K562 (cell line): Measurements from ENCODE around the gene COMMD4. TPM values are rescaled to one million over a fixed set of nuclear protein-coding genes. Genes with fewer than 3 reads are reported as not detected.

Source experiments
- ATAC-seq: fragments of 200-7000 bp; cut with Tn5 transposase; 3 replicates; pipeline ENCODE4 v1.9.1; 2020; ENCODE audit warnings: moderate library complexity
- BruUV-seq: library from RNA; stranded (reverse); fragments of 400-500 nt; replicated peaks from 2 replicates; lab custom pipeline; 2021; lab: Mats Ljungman, UMichigan
- CTCF ChIA-PET: fragments of 300-600 bp; formaldehyde crosslinking; extraction: SDS; loops from one replicate; lab custom pipeline; 2021; ENCODE audit warnings: low intra/inter-chr PET ratio; lab: Yijun Ruan, JAX
- POLR2A ChIA-PET: fragments of 300-600, 350-650 bp; sonication (Branson Sonifier 250); formaldehyde crosslinking; extraction: SDS; loops from one replicate; lab custom pipeline; 2021; ENCODE audit warnings: antibody characterized with exemption, inconsistent platforms; lab: Yijun Ruan, JAX
- DNase-seq, 4 experiments: peaks; one replicate each; pipeline versions ENCODE4 v3.0.0 to v3.0.0-alpha.2; 2011 to 2018; ENCODE audit warnings: low spot score in 3 of 4, mixed read lengths in 3 of 4; ENCODE audit errors: extremely low read depth in 1 of 4
- FAIRE-seq: peaks from 2 replicates; lab custom pipeline; 2011; peaks lifted over from hg19 to GRCh38; lab: Jason Lieb, UNC
- H2AFZ ChIP-seq: 2 replicates; pipeline ENCODE4 v1.6.0; 2011; ENCODE audit warnings: low read depth, low read length, control low read depth, inconsistent platforms
- H3K27ac ChIP-seq: fragments of 200-600 bp; 3 replicates; pipeline ENCODE4 v1.8.0; 2011; ENCODE audit warnings: low read depth, mild to moderate bottlenecking, control low read depth, inconsistent platforms, low read length, moderate library complexity, mixed read lengths; ENCODE audit errors: extremely low read depth
- H3K27me3 ChIP-seq, 2 experiments: fragments of 300-600 bp in 1 of 2; 2 replicates in 1 of 2; 3 replicates in 1 of 2; pipeline versions ENCODE4 v1.6.0 to v1.8.0; 2011; ENCODE audit warnings: inconsistent platforms in 2 of 2, low read length in 2 of 2, mild to moderate bottlenecking in 1 of 2, mixed read lengths in 1 of 2, moderate library complexity in 1 of 2; ENCODE audit not compliant: control insufficient read depth in 2 of 2, insufficient read depth in 2 of 2
- H3K36me3 ChIP-seq: fragments of 300-600 bp; 3 replicates; pipeline ENCODE4 v1.8.0; 2011; ENCODE audit warnings: mild to moderate bottlenecking, low read length, inconsistent platforms; ENCODE audit not compliant: control insufficient read depth, insufficient read depth
- H3K4me1 ChIP-seq, 2 experiments: fragments of 200-600 bp in 1 of 2; replicated peaks in 1 of 2; 2 replicates in 1 of 2; 3 replicates in 1 of 2; pipeline versions ENCODE4 v1.5.1 to v1.8.0; 2011; ENCODE audit warnings: inconsistent platforms in 2 of 2, low read length in 2 of 2, mild to moderate bottlenecking in 1 of 2, mixed read lengths in 1 of 2, moderate library complexity in 1 of 2; ENCODE audit not compliant: control insufficient read depth in 2 of 2, insufficient read depth in 2 of 2
- H3K4me2 ChIP-seq: 2 replicates; pipeline ENCODE4 v1.6.1; 2011; ENCODE audit warnings: low read length, control low read depth, inconsistent platforms, mixed read lengths; ENCODE audit not compliant: insufficient read depth
- H3K4me3 ChIP-seq: fragments of 200-600 bp; sonication (generic), shearing (Covaris generic); 2 replicates; pipeline ENCODE4 v1.5.1; 2016; ENCODE audit warnings: control low read depth, inconsistent platforms
- H3K79me2 ChIP-seq: fragments of 200-600 bp; 3 replicates; pipeline ENCODE4 v1.8.0; 2011; ENCODE audit warnings: low read length, inconsistent platforms; ENCODE audit not compliant: control insufficient read depth, insufficient read depth
- H3K9ac ChIP-seq, 2 experiments: 2 replicates each; pipeline versions ENCODE4 v1.6.0 to v1.6.1; 2011; ENCODE audit warnings: low read depth in 2 of 2, low read length in 2 of 2, control low read depth in 1 of 2, inconsistent platforms in 1 of 2, mild to moderate bottlenecking in 1 of 2, mixed read lengths in 1 of 2; ENCODE audit not compliant: insufficient read depth in 1 of 2
- H3K9me1 ChIP-seq: one replicate; pipeline ENCODE4 v1.6.0; 2011; ENCODE audit warnings: inconsistent platforms, mild to moderate bottlenecking, low read length, moderate library complexity; ENCODE audit not compliant: control insufficient read depth, insufficient read depth
- H3K9me3 ChIP-seq: replicated peaks from 2 replicates; pipeline ENCODE4 v1.5.1; 2011; ENCODE audit warnings: low read depth, low read length, inconsistent platforms; ENCODE audit not compliant: control insufficient read depth, insufficient read depth
- H4K20me1 ChIP-seq: replicated peaks from 2 replicates; pipeline ENCODE4 v1.6.1; 2011; ENCODE audit warnings: low read length, inconsistent platforms, mixed read lengths; ENCODE audit not compliant: control insufficient read depth, insufficient read depth
- STAT5A ChIP-seq: IDR thresholded peaks from 2 replicates; pipeline ENCODE4 v1.6.1; 2012; ENCODE audit warnings: low read length, inconsistent platforms, borderline replicate concordance
- TAL1 ChIP-seq: fragments of 450-650 bp; IDR thresholded peaks from 2 replicates; pipeline ENCODE4 v1.6.1; 2016; ENCODE audit warnings: mild to moderate bottlenecking
- ZBTB5 ChIP-seq: fragments of 450-650 bp; IDR thresholded peaks from 2 replicates; pipeline ENCODE4 v1.6.1; 2017; ENCODE audit warnings: antibody characterized with exemption
- ZNF143 ChIP-seq: sonication (generic); formaldehyde crosslinking; IDR thresholded peaks from 2 replicates; pipeline ENCODE4 v1.9.0; 2022; ENCODE audit warnings: mild to moderate bottlenecking, missing genetic modification reagents
- WGBS: fragments of 100-300 bp; shearing (Covaris generic); methylation state at CpG from one replicate; pipeline ENCODE4 v1.1.6; 2016; ENCODE audit warnings: low coverage, mixed read lengths; ENCODE audit not compliant: insufficient coverage; ENCODE audit errors: missing lambda C conversion rate; 5-methylcytosine and 5-hydroxymethylcytosine counted together
- in situ Hi-C: fragments of 300-500 bp; cut with MboI; formaldehyde crosslinking; loops from 4 replicates; pipeline ENCODE4 v1.15.0; 2018; ENCODE audit warnings: inconsistent platforms, mixed read lengths
- intact Hi-C: fragments of 100-400 bp; cut with micrococcal nuclease; formaldehyde crosslinking; loops from 2 replicates; pipeline ENCODE4 v1.14.2; 2022
- polyA plus RNA-seq, 8 experiments: library from polyadenylated mRNA; depleted of rRNA in 4 of 8; stranded (reverse) in 5 of 8; unstranded in 3 of 8; fragments of >200 nt; fragmentation: Nextera tagmentation in 2 of 8; fragmentation: Illumina TruSeq in 1 of 8; extraction: Ambion mirVana in 2 of 8; extraction: Trizol in 1 of 8; gene quantifications; 2 replicates each; pipeline versions ENCODE4 v1.2.1 to v1.2.3, GENCODE V29; 2011 to 2014; ENCODE audit warnings: inconsistent platforms in 1 of 8, missing spikeins in 1 of 8
- total RNA-seq, 7 experiments: library from RNA; depleted of rRNA in 6 of 7; stranded (reverse); fragments of >200 nt in 6 of 7; fragmentation: Illumina TruSeq in 2 of 7; extraction: Trizol in 2 of 7; gene quantifications; 2 replicates each; pipeline versions ENCODE4 v1.2.1 to v1.2.3, GENCODE V29; 2011 to 2021; ENCODE audit warnings: low replicate concordance in 1 of 7
- TF ChIP-seq, protein P1 (sequence below): fragments of 450-650 bp; IDR thresholded peaks from one replicate; pipeline ENCODE4 v1.6.1; 2018; ENCODE audit warnings: mild to moderate bottlenecking, moderate library complexity; ENCODE audit not compliant: partially characterized antibody
- TF ChIP-seq, protein P2 (sequence below), 2 experiments: IDR thresholded peaks; 2 replicates each; pipeline ENCODE4 v1.6.1; 2011; ENCODE audit warnings: borderline replicate concordance in 1 of 2, control low read depth in 1 of 2, low read depth in 1 of 2, low read length in 1 of 2, mild to moderate bottlenecking in 1 of 2, mixed read lengths in 1 of 2, moderate library complexity in 1 of 2; ENCODE audit not compliant: insufficient read depth in 1 of 2, insufficient read length in 1 of 2, poor library complexity in 1 of 2, severe bottlenecking in 1 of 2; ENCODE audit errors: extremely low read depth in 1 of 2

The COMMD4 gene
- total and polyA plus RNA-seq, 9 of the 15 experiments (the other 6 are each of a cell fraction or from before 2014, with no cell fraction given), result 20.4 to 140 (median 63.9) TPM

- POLR2A ChIA-PET, result interaction anchor here (0.6 kb wide), 1 partner anchor 686 kb away, joined by 3 read pairs; no protein-coding TSS in a partner anchor
- Histone ChIP-seq H3K27ac (no peak overlapping the region), H3K4me1 (peaks cover 0 to 4% of the 10 kb centered on the region in 2 experiments; a peak in 2 of 5 replicates), H2AFZ (no peak overlapping the region), H3K4me3 (no peak overlapping the region), H3K9me3 (no peaks in the 10 kb centered on the region), H3K9ac (no peak overlapping the region), H3K9me1 (no peaks in the 10 kb centered on the region), H3K79me2 (no peaks in the 10 kb centered on the region), H4K20me1 (no peaks in the 10 kb centered on the region), H3K4me2 (no peak overlapping the region), H3K27me3 (peaks cover 12 to 29% of the 10 kb centered on the region in 2 experiments), H3K36me3 (no peaks in the 10 kb centered on the region)
- intact Hi-C loops (no loop called here), in situ Hi-C loops (loop anchor here (5.0 to 10.0 kb wide), 3 partner anchors 84 to 1241 kb away; no protein-coding TSS in a partner anchor)
- CTCF ChIA-PET, result no interaction called here
- no peak for DNase-seq
- no TSS peak for BruUV-seq
- no peak for ATAC-seq
- 0% methylated on average over 3 of the region's 3 CpGs for WGBS
- no peak for FAIRE-seq
- TF ChIP-seq, protein P1, sequence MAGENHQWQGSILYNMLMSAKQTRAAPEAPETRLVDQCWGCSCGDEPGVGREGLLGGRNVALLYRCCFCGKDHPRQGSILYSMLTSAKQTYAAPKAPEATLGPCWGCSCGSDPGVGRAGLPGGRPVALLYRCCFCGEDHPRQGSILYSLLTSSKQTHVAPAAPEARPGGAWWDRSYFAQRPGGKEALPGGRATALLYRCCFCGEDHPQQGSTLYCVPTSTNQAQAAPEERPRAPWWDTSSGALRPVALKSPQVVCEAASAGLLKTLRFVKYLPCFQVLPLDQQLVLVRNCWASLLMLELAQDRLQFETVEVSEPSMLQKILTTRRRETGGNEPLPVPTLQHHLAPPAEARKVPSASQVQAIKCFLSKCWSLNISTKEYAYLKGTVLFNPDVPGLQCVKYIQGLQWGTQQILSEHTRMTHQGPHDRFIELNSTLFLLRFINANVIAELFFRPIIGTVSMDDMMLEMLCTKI, result no peak
- TF ChIP-seq ZNF143 (CRISPR knock-in tag), result no peak
- TF ChIP-seq TAL1, result no peak
- TF ChIP-seq, protein P2, sequence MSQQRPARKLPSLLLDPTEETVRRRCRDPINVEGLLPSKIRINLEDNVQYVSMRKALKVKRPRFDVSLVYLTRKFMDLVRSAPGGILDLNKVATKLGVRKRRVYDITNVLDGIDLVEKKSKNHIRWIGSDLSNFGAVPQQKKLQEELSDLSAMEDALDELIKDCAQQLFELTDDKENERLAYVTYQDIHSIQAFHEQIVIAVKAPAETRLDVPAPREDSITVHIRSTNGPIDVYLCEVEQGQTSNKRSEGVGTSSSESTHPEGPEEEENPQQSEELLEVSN (IDR thresholded peaks at IDR 0.05; ENCODE audit: borderline replicate concordance in 1 of 2, extremely low read depth in 1 of 2, insufficient read depth in 1 of 2, insufficient read length in 1 of 2, low read depth in 1 of 2, low read length in 1 of 2, poor library complexity in 1 of 2, severe bottlenecking in 1 of 2), result no peak
- TF ChIP-seq STAT5A, result no peak
- TF ChIP-seq ZBTB5, result no peak
These were observed 29.7 kb upstream of the COMMD4 start for GRCh38 chr15:75306188-75306587.
